GM23338 (cell line): ENCODE data around the gene ZSWIM3. TPM values are rescaled to one million over a fixed set of nuclear protein-coding genes. Genes with fewer than 3 reads are reported as not detected.

Experiments used
- ATAC-seq: fragments of 200-7000 bp; cut with Tn5 transposase; 3 replicates; pipeline ENCODE4 v1.9.1; 2020
- DNase-seq: peaks from one replicate; pipeline ENCODE4 v3.0.0-alpha.2; 2015; ENCODE audit warnings: low spot score
- H2AFZ ChIP-seq: fragments of 200-600 bp; sonication (generic); 2 replicates; pipeline ENCODE4 v1.8.0; 2016; ENCODE audit warnings: antibody characterized with exemption, mild to moderate bottlenecking, moderate library complexity
- H3F3A ChIP-seq: fragments of 200-600 bp; sonication (generic); replicated peaks from 2 replicates; pipeline ENCODE4 v1.8.0; 2017; ENCODE audit warnings: antibody characterized with exemption, mixed run types, low read depth
- H3K27ac ChIP-seq: fragments of 200-600 bp; sonication (generic); 2 replicates; pipeline ENCODE4 v1.6.1; 2016; ENCODE audit warnings: low read depth
- H3K27me3 ChIP-seq: fragments of 200-600 bp; sonication (generic); 2 replicates; pipeline ENCODE4 v1.8.0; 2016; ENCODE audit warnings: mild to moderate bottlenecking, mixed run types, moderate library complexity; ENCODE audit not compliant: insufficient read depth
- H3K36me3 ChIP-seq: fragments of 200-600 bp; sonication (generic); 2 replicates; pipeline ENCODE4 v1.8.0; 2016; ENCODE audit warnings: mild to moderate bottlenecking; ENCODE audit not compliant: insufficient read depth
- H3K4me1 ChIP-seq: fragments of 200-600 bp; sonication (generic); 2 replicates; pipeline ENCODE4 v1.8.0; 2016; ENCODE audit warnings: mild to moderate bottlenecking, moderate library complexity; ENCODE audit not compliant: insufficient read depth
- H3K4me2 ChIP-seq: fragments of 200-600 bp; sonication (generic); 2 replicates; pipeline ENCODE4 v1.7.1; 2017; ENCODE audit warnings: mixed run types
- H3K4me3 ChIP-seq: fragments of 200-600 bp; sonication (generic); 2 replicates; pipeline ENCODE4 v1.6.1; 2016; ENCODE audit warnings: mixed run types
- H3K79me2 ChIP-seq: fragments of 200-600 bp; sonication (generic); replicated peaks from 2 replicates; pipeline ENCODE4 v1.8.0; 2017; ENCODE audit warnings: mild to moderate bottlenecking; ENCODE audit not compliant: insufficient read depth
- H3K9me2 ChIP-seq: fragments of 200-600 bp; sonication (generic); 2 replicates; pipeline ENCODE4 v1.8.0; 2017; ENCODE audit not compliant: insufficient read depth
- H4K20me1 ChIP-seq: fragments of 200-600 bp; sonication (generic); replicated peaks from 2 replicates; pipeline ENCODE4 v1.8.0; 2017; ENCODE audit warnings: mild to moderate bottlenecking; ENCODE audit not compliant: insufficient read depth
- H3K27ac Mint-ChIP-seq: 2 replicates; pipeline ENCODE4 v1.8.0; 2020; ENCODE audit warnings: inconsistent platforms, mild to moderate bottlenecking, moderate library complexity, mixed read lengths
- H3K27me3 Mint-ChIP-seq: 3 replicates; pipeline ENCODE4 v1.8.0; 2022; ENCODE audit warnings: low read depth, mild to moderate bottlenecking, moderate library complexity, mixed read lengths, inconsistent platforms; ENCODE audit not compliant: insufficient read depth, poor library complexity
- H3K36me3 Mint-ChIP-seq: 3 replicates; pipeline ENCODE4 v1.8.0; 2021; ENCODE audit warnings: low read depth, mild to moderate bottlenecking, inconsistent platforms, moderate library complexity, mixed read lengths
- H3K4me1 Mint-ChIP-seq: 3 replicates; pipeline ENCODE4 v1.8.0; 2020; ENCODE audit warnings: mild to moderate bottlenecking, inconsistent platforms, mixed read lengths
- H3K4me3 Mint-ChIP-seq: 3 replicates; pipeline ENCODE4 v1.8.0; 2021; ENCODE audit warnings: moderate library complexity, mild to moderate bottlenecking, inconsistent platforms, mixed read lengths
- H3K9me3 Mint-ChIP-seq: 3 replicates; pipeline ENCODE4 v1.8.0; 2020; ENCODE audit warnings: moderate library complexity, mild to moderate bottlenecking, inconsistent platforms, mixed read lengths
- CREB1 ChIP-seq: fragments of 250-450 bp; sonication (Bioruptor Pico); IDR thresholded peaks from 2 replicates; pipeline ENCODE4 v1.5.0; 2020; ENCODE audit warnings: low read depth, mild to moderate bottlenecking, moderate library complexity
- EZH2 ChIP-seq: fragments of 200-600 bp; sonication (generic); IDR thresholded peaks from one replicate; pipeline ENCODE4 v1.8.0; 2017; ENCODE audit warnings: antibody characterized with exemption, mild to moderate bottlenecking, low read depth; ENCODE audit not compliant: unreplicated experiment
- EZH2phosphoT487 ChIP-seq: fragments of 200-600 bp; sonication (generic); IDR thresholded peaks from one replicate; pipeline ENCODE4 v1.8.1; 2018; ENCODE audit warnings: antibody characterized with exemption; ENCODE audit not compliant: unreplicated experiment
- JUNB ChIP-seq: IDR thresholded peaks from one replicate; pipeline ENCODE4 v1.6.1; 2016; ENCODE audit warnings: antibody characterized with exemption; ENCODE audit not compliant: unreplicated experiment
- NANOG ChIP-seq: IDR thresholded peaks from 2 replicates; pipeline ENCODE4 v1.6.1; 2016; ENCODE audit warnings: antibody characterized with exemption, borderline replicate concordance
- POLR2AphosphoS5 ChIP-seq: IDR thresholded peaks from 2 replicates; pipeline ENCODE4 v1.6.1; 2016; ENCODE audit warnings: antibody characterized with exemption, low read depth
- REST ChIP-seq: IDR thresholded peaks from one replicate; pipeline ENCODE4 v1.6.1; 2018; ENCODE audit warnings: antibody characterized with exemption; ENCODE audit not compliant: unreplicated experiment
- ZNF331 ChIP-seq: fragments of 250-450 bp; sonication (Bioruptor Pico); IDR thresholded peaks from 2 replicates; pipeline ENCODE4 v1.5.0; 2020; ENCODE audit warnings: low read depth, mild to moderate bottlenecking, moderate library complexity
- ZNF462 ChIP-seq: fragments of 250-450 bp; sonication (Bioruptor Pico); IDR thresholded peaks from 2 replicates; pipeline ENCODE4 v1.5.0; 2020; ENCODE audit warnings: mild to moderate bottlenecking, moderate library complexity
- polyA plus RNA-seq: library from polyadenylated mRNA; unstranded; fragments of >200 nt; fragmentation: Nextera tagmentation; extraction: Ambion mirVana; gene quantifications from 2 replicates; pipeline ENCODE4 v1.2.1, GENCODE V29; 2016
- total RNA-seq: library from RNA; depleted of rRNA; stranded (reverse); fragments of >200 nt; shearing (Covaris generic); gene quantifications from 2 replicates; pipeline ENCODE4 v1.2.3, GENCODE V29; 2014

The ZSWIM3 gene
- total and polyA plus RNA-seq, 2 experiments from 2014 or later = 2.0 to 8.2 TPM

GRCh38 chr20:45814314-45814713, 43.1 kb upstream of the ZSWIM3 start:
- ATAC-seq (no peak), DNase-seq (no peak)
- H3K4me3 ChIP-seq = no peak overlapping the region
- H4K20me1 ChIP-seq = peaks cover 12% of the 10 kb centered on the region
- no peaks in the 10 kb centered on the region for H3K9me2 ChIP-seq
- Mint-ChIP-seq H3K27me3 (peaks cover 5% of the 10 kb centered on the region), H3K27ac (no peak overlapping the region), H3K4me1 (peaks cover 19% of the 10 kb centered on the region), H3K36me3 (peaks cover 71% of the 10 kb centered on the region), H3K9me3 (no peaks in the 10 kb centered on the region), H3K4me3 (peak overlapping the region; percentile 50; the same call in 2 of the 3 replicates)
- peaks cover 45% of the 10 kb centered on the region for H3F3A ChIP-seq
- no peak for TF ChIP-seq EZH2
- no peak for TF ChIP-seq ZNF331 (CRISPR knock-in tag)
- TF ChIP-seq EZH2phosphoT487 = no peak
- no peak for TF ChIP-seq REST
- TF ChIP-seq POLR2AphosphoS5 = no peak
- TF ChIP-seq CREB1 = no peak
- TF ChIP-seq ZNF462 = no peak
- TF ChIP-seq JUNB = no peak
- no peak for TF ChIP-seq NANOG
- peak overlapping the region; percentile 50; the same call in 1 of the 2 replicates for H3K27ac ChIP-seq
- peaks cover 14% of the 10 kb centered on the region for H3K4me1 ChIP-seq
- peaks cover 26% of the 10 kb centered on the region for H3K79me2 ChIP-seq
- no peak overlapping the region for H2AFZ ChIP-seq
- H3K36me3 ChIP-seq = peaks cover 42% of the 10 kb centered on the region
- no peak overlapping the region for H3K4me2 ChIP-seq
- no peaks in the 10 kb centered on the region for H3K27me3 ChIP-seq
